ENCODE data around the gene LARGE1.

Gene LARGE1

GRCh38 chr22:33512908-33513307 lies 407.4 kb downstream of the LARGE1 start:
- H3K4me1 ChIP-seq (ENCODE audit: control insufficient read depth in 1 of 2, insufficient read depth in 2 of 2, low read length in 2 of 2) = peaks cover 4 to 7% of the 10 kb centered on the region in 2 experiments
- H3K4me3 ChIP-seq (ENCODE audit: low read depth, low read length) = no peak overlapping the region
- H3K14ac ChIP-seq (ENCODE audit: low read length) = no peak overlapping the region
- H3K79me1 ChIP-seq (ENCODE audit: low read length) = no peaks in the 10 kb centered on the region
- no peak overlapping the region for H4K8ac ChIP-seq (ENCODE audit: low read depth, low read length)
- no peak overlapping the region for H3K4ac ChIP-seq (ENCODE audit: low read depth, low read length)
- no peak overlapping the region for H3K18ac ChIP-seq (ENCODE audit: low read length)
- H3K9me3 ChIP-seq (ENCODE audit: insufficient read depth, low read depth, low read length) = no peaks in the 10 kb centered on the region
- no peak overlapping the region for H4K91ac ChIP-seq (ENCODE audit: low read depth, low read length)
- no peak overlapping the region for H2AK5ac ChIP-seq (ENCODE audit: low read length)
- no peaks in the 10 kb centered on the region for H3K36me3 ChIP-seq (ENCODE audit: control insufficient read depth in 1 of 2, insufficient read depth in 2 of 2, low read length in 2 of 2)
- no peaks in the 10 kb centered on the region for H3K79me2 ChIP-seq (ENCODE audit: control insufficient read depth, insufficient read depth, low read length, poor library complexity)
- no peak overlapping the region for H2AFZ ChIP-seq (ENCODE audit: insufficient read depth, low read length, poor library complexity)
- no peak overlapping the region for H2BK120ac ChIP-seq (ENCODE audit: insufficient read depth, low read length, poor library complexity)
- no peak overlapping the region for H3K9ac ChIP-seq (ENCODE audit: low read length)
- no peak overlapping the region for H3K27ac ChIP-seq (ENCODE audit: low read depth, low read length)
- no peak overlapping the region for H4K12ac ChIP-seq (ENCODE audit: low read depth, low read length)
- no peak overlapping the region for H2BK5ac ChIP-seq (ENCODE audit: low read depth, low read length, poor library complexity)
- no peaks in the 10 kb centered on the region for H3K27me3 ChIP-seq (ENCODE audit: insufficient read depth, low read length)
- no peak overlapping the region for H3K23ac ChIP-seq (ENCODE audit: low read length)
- H3K4me2 ChIP-seq (ENCODE audit: low read length) = no peak overlapping the region
- no peak for DNase-seq
- no peak overlapping the region for H2BK12ac ChIP-seq (ENCODE audit: low read length)
- no CpG with 5 or more reads among the region's 3 CpGs for WGBS (ENCODE audit: extremely low coverage, insufficient coverage, insufficient read length)

- Histone ChIP-seq H4K91ac (ENCODE audit: low read depth, low read length) (peak overlapping the region; percentile 29), H3K9me3 (ENCODE audit: insufficient read depth, low read depth, low read length) (no peaks in the 10 kb centered on the region), H3K23ac (ENCODE audit: low read length) (no peak overlapping the region), H4K12ac (ENCODE audit: low read depth, low read length) (no peak overlapping the region), H2BK12ac (ENCODE audit: low read length) (peak overlapping the region; percentile 41), H3K4ac (ENCODE audit: low read depth, low read length) (no peak overlapping the region), H3K18ac (ENCODE audit: low read length) (no peak overlapping the region), H3K27ac (ENCODE audit: low read depth, low read length) (peak overlapping the region; percentile 9), H2AFZ (ENCODE audit: insufficient read depth, low read length, poor library complexity) (no peak overlapping the region), H3K4me1 (ENCODE audit: control insufficient read depth in 1 of 2, insufficient read depth in 2 of 2, low read length in 2 of 2) (peaks cover 2 to 7% of the 10 kb centered on the region in 2 experiments), H4K8ac (ENCODE audit: low read depth, low read length) (no peak overlapping the region), H2BK5ac (ENCODE audit: low read depth, low read length, poor library complexity) (peak overlapping the region; percentile 3), H3K79me1 (ENCODE audit: low read length) (no peaks in the 10 kb centered on the region), H3K4me3 (ENCODE audit: low read depth, low read length) (no peak overlapping the region), H3K27me3 (ENCODE audit: insufficient read depth, low read length) (no peaks in the 10 kb centered on the region), H3K9ac (ENCODE audit: low read length) (no peak overlapping the region), H3K79me2 (ENCODE audit: control insufficient read depth, insufficient read depth, low read length, poor library complexity) (no peaks in the 10 kb centered on the region), H3K14ac (ENCODE audit: low read length) (no peak overlapping the region), H2BK120ac (ENCODE audit: insufficient read depth, low read length, poor library complexity) (no peak overlapping the region), H2AK5ac (ENCODE audit: low read length) (no peak overlapping the region), H3K36me3 (ENCODE audit: control insufficient read depth in 1 of 2, insufficient read depth in 2 of 2, low read length in 2 of 2) (no peaks in the 10 kb centered on the region), H3K4me2 (ENCODE audit: low read length) (no peak overlapping the region)
- no CpG with 5 or more reads among the region's 6 CpGs for WGBS (ENCODE audit: extremely low coverage, insufficient coverage, insufficient read length)
- no peak for DNase-seq
These were observed 409.8 kb downstream of the LARGE1 start for GRCh38 chr22:33510429-33510904.

GRCh38 chr22:33504941-33505625 lies 415.2 kb downstream of the LARGE1 start:
- WGBS (ENCODE audit: extremely low coverage, insufficient coverage, insufficient read length) = no CpG with 5 or more reads among the region's 7 CpGs

DNA sequence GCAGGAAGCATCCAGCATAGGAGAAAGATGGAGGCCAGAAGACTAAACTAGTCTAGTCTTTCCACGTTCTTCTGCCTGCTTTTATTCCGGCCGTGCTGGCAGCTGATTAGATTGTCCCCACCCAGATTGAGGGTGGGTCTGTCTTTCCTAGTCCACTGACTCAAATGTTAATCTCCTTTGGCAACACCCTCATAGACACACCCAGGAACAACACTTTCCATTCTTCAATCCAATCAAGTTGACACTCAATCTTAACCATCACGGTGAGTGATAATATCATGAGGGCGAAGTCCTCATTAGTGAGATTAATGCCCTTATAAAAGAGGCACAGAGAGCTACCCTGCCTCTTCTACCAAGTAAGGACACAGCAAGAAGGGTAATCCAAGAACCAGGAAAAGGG lies 424.2 kb downstream of the LARGE1 start:
- H3K23ac ChIP-seq (ENCODE audit: low read length) = no peak overlapping the region
- H3K4me3 ChIP-seq (ENCODE audit: low read depth, low read length) = no peak overlapping the region
- no peak overlapping the region for H3K4me2 ChIP-seq (ENCODE audit: low read length)
- H2AFZ ChIP-seq (ENCODE audit: insufficient read depth, low read length, poor library complexity) = no peak overlapping the region
- no peak overlapping the region for H2BK12ac ChIP-seq (ENCODE audit: low read length)
- WGBS (ENCODE audit: extremely low coverage, insufficient coverage, insufficient read length) = no CpG with 5 or more reads among the region's 5 CpGs
- H3K79me1 ChIP-seq (ENCODE audit: low read length) = no peaks in the 10 kb centered on the region
- no peaks in the 10 kb centered on the region for H3K79me2 ChIP-seq (ENCODE audit: control insufficient read depth, insufficient read depth, low read length, poor library complexity)
- H2BK5ac ChIP-seq (ENCODE audit: low read depth, low read length, poor library complexity) = no peak overlapping the region
- DNase-seq = no peak
- no peak overlapping the region for H3K18ac ChIP-seq (ENCODE audit: low read length)
- H3K4ac ChIP-seq (ENCODE audit: low read depth, low read length) = no peak overlapping the region
- H4K8ac ChIP-seq (ENCODE audit: low read depth, low read length) = no peak overlapping the region
- H3K27me3 ChIP-seq (ENCODE audit: insufficient read depth, low read length) = no peaks in the 10 kb centered on the region
- no peak overlapping the region for H3K9ac ChIP-seq (ENCODE audit: low read length)
- no peak overlapping the region for H4K12ac ChIP-seq (ENCODE audit: low read depth, low read length)
- no peak overlapping the region for H3K27ac ChIP-seq (ENCODE audit: low read depth, low read length)
- H2AK5ac ChIP-seq (ENCODE audit: low read length) = no peak overlapping the region
- no peaks in the 10 kb centered on the region for H3K9me3 ChIP-seq (ENCODE audit: insufficient read depth, low read depth, low read length)
- peaks cover 0 to 2% of the 10 kb centered on the region in 2 experiments for H3K4me1 ChIP-seq (ENCODE audit: control insufficient read depth in 1 of 2, insufficient read depth in 2 of 2, low read length in 2 of 2)
- no peak overlapping the region for H3K14ac ChIP-seq (ENCODE audit: low read length)
- no peak overlapping the region for H2BK120ac ChIP-seq (ENCODE audit: insufficient read depth, low read length, poor library complexity)
- no peak overlapping the region for H4K91ac ChIP-seq (ENCODE audit: low read depth, low read length)
- no peaks in the 10 kb centered on the region for H3K36me3 ChIP-seq (ENCODE audit: control insufficient read depth in 1 of 2, insufficient read depth in 2 of 2, low read length in 2 of 2)

More at GRCh38 chr22:33504941-33505625, 415.2 kb downstream of the LARGE1 start:
- Histone ChIP-seq H3K9ac (ENCODE audit: low read length) (no peak overlapping the region), H2BK120ac (ENCODE audit: insufficient read depth, low read length, poor library complexity) (no peak overlapping the region), H2AFZ (ENCODE audit: insufficient read depth, low read length, poor library complexity) (no peak overlapping the region), H3K9me3 (ENCODE audit: insufficient read depth, low read depth, low read length) (no peaks in the 10 kb centered on the region), H3K36me3 (ENCODE audit: control insufficient read depth in 1 of 2, insufficient read depth in 2 of 2, low read length in 2 of 2) (no peaks in the 10 kb centered on the region), H3K79me1 (ENCODE audit: low read length) (no peaks in the 10 kb centered on the region), H3K27ac (ENCODE audit: low read depth, low read length) (no peak overlapping the region), H4K91ac (ENCODE audit: low read depth, low read length) (no peak overlapping the region), H3K4ac (ENCODE audit: low read depth, low read length) (no peak overlapping the region), H3K18ac (ENCODE audit: low read length) (no peak overlapping the region), H2AK5ac (ENCODE audit: low read length) (no peak overlapping the region), H3K4me3 (ENCODE audit: low read depth, low read length) (no peak overlapping the region), H3K14ac (ENCODE audit: low read length) (no peak overlapping the region), H3K4me2 (ENCODE audit: low read length) (no peak overlapping the region), H3K79me2 (ENCODE audit: control insufficient read depth, insufficient read depth, low read length, poor library complexity) (no peaks in the 10 kb centered on the region), H3K27me3 (ENCODE audit: insufficient read depth, low read length) (no peaks in the 10 kb centered on the region), H3K4me1 (ENCODE audit: control insufficient read depth in 1 of 2, insufficient read depth in 2 of 2, low read length in 2 of 2) (no peaks in the 10 kb centered on the region), H4K12ac (ENCODE audit: low read depth, low read length) (no peak overlapping the region), H4K8ac (ENCODE audit: low read depth, low read length) (no peak overlapping the region), H2BK5ac (ENCODE audit: low read depth, low read length, poor library complexity) (no peak overlapping the region), H3K23ac (ENCODE audit: low read length) (no peak overlapping the region), H2BK12ac (ENCODE audit: low read length) (no peak overlapping the region)
- DNase-seq = no peak
